Dedifferentiated amniotic fluid mesenchymal stem cell (primary cell): Measurements from ENCODE around the gene NFKBIA.
"Not testable (repeated sequence)": the region's sequence is repeated elsewhere in the genome, so short reads cannot be mapped to it uniquely, and the experiment has no call there.

Experiments used
- DNase-seq: peaks from one replicate; pipeline ENCODE4 v3.0.0-alpha.2; 2016; ENCODE audit errors: extremely low spot score

Gene NFKBIA

DNA sequence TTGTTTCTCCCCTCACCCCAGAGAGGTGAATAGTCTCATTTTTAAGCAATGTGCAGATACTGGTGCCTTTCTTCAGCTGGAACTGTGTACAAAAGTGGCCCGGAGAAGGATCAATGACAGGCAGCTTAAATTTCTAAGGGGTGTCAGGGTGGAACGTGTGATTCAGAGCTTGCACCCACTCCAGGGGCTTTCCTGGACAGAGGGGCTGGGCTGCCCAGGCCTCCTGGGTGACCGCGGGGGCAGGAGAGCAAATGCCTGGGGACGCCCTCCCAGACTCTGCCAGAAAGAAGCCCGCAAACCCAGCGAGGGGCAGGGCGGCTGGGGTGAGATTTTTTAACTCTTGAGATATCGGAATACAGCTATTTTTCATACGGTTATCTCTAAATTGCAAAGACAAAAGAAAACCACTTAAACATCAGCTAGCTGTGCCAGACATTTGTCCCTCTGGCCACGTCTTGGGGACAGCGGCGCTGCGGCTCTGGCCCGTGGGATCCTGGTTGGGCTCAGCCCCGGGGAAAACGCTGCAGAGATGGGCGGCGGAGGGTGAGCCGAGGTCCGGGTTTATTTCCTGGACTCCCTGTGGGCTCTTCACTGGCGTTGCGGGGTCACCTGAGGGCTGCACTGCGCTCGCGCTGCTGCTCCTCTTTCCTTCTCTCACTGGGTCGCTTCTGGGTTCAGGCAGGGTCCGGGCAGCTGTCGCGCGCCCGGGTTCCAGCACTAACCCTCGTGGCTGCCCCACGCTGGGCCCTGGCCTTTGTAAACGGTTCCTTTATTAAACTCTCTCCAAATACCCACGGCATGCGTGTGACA, 35.8 kb downstream of the NFKBIA start:
- DNase-seq, result no peak

DNA sequence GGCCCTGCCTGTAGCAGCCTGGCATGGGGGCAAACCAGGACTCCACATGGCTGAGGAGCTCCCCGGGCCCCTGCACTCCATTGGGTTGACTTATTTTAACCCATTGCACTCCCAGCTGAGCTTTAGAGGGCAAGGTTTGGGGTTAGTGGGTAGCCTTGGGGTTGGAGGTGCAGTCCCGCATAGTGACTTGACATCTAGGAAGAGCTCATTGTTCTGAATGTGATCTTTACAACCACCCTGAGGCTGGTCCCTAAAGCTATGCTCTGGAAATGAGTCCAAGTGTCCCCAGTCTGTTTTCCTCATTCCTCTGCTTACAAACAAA, 36.4 kb downstream of the NFKBIA start:
- no peak for DNase-seq

DNA sequence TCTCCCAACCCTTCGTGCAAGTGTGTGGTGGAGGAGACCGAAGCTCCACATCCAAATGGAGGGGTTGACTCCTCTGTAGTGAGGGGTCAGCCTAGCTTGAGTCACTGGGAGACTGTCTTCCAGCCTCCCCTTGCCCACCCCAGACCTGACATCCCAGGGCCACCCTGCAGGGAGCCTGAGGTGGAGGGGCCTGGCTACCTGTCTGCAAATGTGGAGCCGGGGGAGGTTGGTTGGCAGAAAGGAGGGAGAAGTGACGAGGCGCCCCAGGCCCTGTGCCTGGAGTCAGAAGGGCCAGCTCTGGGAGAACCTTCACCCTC, 37.5 kb downstream of the NFKBIA start:
- no peak for DNase-seq

DNA sequence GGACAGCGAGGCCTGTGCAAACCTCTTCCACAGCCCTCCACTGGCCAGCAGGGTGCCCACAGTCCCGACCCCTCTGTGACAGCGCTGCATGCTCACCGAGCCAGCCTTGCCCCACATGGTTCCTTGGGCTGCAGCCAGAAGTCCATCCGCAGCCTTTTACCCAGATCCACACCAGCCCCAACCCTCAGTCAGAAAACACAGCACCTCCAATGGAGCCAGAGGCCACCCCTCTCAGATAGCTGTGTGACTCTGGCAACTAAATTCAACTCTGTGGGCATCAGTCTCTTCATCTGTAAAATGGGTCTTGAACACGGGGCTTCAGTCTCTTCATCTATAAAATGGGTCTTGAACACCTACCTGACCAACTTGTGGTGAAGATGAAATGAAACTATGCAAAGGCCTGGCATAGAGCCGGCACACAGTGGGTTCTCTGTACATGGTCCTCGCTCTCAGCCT, 38.0 kb downstream of the NFKBIA start:
- DNase-seq, result no peak

DNA sequence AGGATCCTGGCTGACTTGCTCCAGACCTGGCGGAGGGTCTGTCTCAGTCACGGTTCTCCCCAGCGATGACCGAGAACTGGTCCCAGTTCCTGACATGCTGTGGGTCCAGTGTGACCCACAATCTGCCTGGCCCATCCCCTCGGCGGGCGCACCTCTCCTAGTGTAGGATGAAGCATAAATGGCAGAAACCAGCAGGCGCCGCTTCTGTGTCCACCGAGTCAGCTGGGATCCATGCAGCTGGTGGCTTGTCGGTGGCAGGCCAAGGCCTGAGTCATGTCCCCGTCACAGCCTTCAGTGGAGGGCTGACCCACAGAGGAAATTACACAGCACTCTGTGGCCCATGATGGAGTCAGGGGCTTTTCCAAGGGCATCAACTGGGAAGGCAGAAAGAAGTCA, 38.5 kb downstream of the NFKBIA start:
- no peak for DNase-seq

DNA sequence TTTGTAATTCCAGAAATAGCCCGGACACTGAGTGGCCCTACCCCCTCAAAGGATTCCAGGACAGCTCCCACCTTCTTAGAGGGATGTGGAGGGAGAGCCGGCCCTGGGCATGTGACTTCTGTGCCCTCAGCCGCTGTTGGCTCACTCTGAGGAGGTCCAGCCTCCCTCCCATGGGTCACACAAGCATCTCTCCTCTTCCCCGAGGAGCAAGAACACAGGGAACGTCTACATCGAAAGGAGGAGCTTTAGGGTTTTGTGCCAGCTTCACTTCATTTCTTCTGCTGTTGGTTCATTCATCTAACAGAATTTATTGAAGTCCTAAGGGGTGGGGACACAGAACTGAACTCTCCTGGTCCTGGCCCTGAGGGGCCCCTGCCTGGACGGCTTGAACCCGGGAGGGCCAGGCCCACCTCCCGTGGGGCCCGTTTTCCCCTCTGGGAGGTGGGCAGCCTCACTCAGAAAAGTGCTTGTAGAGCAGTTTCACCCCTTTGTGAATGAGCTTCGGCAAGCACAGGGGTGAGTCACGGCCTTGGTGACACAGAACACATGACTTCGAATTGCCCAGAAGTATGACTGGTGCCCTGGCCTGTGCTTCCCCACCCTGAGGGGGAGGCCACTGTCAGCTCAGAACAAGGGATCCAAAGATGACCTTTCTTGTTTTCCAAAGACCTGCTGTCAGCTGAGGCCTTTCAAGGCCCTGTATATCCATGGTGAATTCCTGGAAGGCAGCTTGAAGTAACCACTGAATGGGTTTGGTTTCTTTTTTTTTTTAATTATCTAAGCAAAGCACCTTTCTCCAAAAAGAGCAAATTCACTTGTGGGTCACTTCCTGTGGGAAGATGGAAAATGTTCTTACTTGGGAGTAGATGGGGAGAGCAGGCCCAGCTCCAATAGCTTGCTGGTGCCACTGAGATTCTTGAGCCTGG, 39.2 kb downstream of the NFKBIA start:
- peak; percentile 58 for DNase-seq

DNA sequence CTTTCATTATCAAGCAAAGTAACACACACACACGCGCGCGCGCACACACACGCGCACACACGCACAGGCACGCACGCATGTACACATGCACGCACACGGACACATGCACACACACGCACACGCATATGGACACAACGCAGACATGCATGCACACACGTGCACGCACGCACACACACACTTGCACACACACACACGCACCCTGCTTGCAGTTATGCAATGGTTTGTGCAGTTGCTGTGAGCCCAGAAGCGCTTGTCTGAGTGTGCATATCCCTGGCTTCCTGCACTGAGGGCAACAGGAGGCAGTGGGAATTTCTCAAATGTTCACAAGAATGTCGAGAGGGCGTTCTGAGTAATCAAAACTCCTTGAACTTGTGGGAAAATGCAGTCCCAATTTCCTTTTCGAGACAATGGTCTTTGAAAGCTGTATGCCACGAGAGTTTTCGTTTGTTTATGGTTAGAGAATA, 41.6 kb downstream of the NFKBIA start:
- no peak for DNase-seq

DNA sequence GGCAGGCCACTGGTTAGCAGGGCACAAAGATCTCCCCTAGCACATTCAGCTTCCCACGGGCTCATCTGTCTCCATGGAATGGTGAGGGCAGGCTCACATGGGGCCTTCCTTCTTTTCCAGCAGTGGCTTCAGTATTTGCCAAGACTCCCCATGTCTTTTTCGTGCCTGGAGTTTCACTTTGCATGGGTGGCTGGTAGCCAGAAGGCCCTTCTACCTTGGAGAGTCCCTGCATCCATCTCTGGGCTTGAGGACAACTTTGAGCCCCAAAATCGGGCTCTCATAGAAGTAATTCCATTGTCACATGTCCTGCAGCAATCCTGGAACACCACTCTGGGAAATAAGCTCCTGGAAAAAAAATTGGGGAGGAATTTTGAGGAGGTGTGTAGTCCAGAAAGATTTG, 42.1 kb downstream of the NFKBIA start:
- DNase-seq, result no peak

DNA sequence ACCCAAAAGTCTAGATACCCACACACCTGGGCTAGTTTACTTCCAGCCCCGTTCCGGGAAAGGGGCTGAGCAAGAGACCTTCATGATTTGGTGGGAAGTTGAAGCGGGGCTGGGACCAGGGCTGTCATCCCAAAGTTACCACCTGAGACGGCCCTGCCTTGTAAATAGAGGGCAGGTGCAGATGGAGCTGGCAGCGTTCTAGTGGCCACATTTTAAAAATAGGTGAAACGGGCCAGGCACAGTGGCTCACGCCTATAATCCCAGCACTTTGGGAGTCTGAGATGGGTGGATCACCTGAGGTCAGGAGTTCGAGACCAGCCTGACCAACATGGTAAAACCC, 43.4 kb downstream of the NFKBIA start:
- no peak for DNase-seq

DNA sequence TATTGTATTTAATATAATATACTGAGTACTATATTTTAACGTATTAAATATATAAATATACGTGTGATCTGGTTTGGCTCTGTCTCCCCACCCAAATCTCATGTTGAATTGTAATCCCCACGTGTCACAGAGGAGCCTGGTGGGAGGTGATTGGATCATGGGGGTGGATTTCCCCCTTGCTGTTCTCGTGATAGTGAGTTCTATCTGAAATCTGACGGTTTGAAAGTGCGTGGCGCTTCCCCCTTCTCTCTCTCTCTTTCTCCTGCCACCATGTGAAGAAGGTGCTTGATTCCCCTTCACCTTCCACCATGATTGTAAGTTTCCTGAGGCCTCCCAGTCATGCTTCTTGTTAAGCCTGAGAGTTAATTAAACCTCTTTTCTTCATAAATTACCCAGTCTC, 44.9 kb downstream of the NFKBIA start:
- not testable (repeated sequence) for DNase-seq

DNA sequence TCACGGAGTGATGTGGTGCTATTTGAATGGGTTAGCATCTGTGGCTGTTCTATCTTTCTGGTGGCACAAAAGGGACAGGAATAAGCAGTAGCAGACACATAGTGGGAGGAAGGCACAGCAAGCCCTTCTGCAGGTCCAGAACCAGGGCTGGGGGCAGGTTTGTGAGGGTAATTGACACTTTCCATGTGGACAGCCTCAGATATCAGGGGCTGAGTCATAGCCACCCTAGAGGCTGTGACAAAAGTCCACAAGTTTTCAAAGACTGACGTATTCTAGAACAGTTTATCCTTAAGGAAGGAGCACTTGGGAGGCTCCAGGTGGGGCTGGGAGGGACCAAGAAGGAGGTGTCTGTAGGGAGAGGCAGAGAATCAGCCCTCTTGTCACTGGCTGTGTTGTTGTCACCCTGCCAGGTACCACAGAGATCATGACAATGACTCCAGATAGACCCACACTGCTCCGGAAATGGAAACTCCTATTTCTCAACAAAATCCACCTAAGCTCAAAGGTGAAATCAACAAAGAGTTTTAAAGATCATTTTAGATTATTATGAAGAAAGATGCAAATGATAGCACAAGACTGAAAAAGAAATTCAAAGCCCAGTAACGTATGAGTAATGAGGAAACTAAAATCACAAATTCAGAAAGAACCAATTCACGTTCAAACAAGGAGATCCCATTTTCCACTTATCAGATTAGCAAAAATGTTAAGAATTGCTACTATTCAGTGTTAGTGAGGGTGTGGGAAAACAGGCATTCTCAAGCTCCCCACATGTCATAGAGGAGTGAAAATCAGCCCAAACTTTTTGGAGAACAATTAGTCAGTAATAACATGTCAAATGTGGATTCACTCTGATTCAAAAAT, 48.3 kb downstream of the NFKBIA start:
- DNase-seq, result peak; percentile 52

DNA sequence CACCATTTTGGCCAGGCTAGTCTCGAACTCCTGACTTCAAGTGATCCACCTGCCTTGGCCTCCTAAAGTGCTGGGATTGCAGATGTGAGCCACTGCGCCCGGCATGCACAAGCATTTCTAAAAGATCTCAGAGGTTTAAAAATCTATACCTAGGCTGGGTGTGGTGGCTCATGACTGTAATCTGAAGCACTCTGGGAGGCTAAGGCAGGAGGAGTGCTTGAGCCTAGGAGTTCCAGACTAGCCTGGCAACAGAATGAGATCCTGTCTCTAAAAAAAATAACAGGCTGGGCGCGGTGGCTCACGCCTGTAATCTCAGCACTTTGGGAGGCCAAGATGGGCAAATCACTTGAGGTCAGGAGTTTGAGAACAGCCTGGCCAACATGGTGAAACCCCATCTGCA, 49.3 kb downstream of the NFKBIA start:
- not testable (repeated sequence) for DNase-seq

DNA sequence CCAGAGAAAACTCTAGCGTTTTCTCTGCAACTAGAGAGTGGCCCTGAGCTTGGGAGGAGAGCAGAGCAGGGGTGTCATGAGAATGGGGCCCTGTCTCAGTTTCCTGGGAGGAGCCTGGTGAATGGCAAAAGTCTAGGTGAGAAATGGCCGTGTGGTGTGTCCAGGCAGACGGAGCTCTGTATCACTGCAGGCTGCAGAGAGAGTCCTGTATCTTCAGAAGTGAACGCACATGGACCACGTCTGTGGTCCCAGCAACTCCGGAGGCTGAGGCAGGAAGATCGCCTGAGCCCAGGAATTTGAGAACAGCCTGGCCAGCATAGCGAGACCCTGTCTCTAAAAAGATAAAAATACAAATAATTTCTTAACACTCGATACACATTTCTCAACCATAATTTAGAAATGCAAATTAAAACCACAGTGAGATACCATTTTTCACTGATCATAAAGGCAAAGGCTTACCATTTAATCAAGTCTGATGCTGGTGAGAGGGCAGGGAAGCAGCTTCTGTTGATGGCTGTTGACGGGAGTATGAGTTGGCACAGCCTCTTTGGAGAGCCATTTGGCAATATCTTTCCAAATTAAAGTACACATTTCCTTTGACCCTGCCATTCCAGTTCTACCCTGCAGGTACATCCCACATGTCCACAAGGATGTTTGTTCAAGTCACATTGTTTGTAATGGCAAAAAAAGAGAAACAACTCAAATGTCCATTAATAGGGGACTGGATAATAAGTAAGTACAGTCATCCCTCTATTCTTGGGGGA, 51.0 kb downstream of the NFKBIA start:
- no peak for DNase-seq

DNA sequence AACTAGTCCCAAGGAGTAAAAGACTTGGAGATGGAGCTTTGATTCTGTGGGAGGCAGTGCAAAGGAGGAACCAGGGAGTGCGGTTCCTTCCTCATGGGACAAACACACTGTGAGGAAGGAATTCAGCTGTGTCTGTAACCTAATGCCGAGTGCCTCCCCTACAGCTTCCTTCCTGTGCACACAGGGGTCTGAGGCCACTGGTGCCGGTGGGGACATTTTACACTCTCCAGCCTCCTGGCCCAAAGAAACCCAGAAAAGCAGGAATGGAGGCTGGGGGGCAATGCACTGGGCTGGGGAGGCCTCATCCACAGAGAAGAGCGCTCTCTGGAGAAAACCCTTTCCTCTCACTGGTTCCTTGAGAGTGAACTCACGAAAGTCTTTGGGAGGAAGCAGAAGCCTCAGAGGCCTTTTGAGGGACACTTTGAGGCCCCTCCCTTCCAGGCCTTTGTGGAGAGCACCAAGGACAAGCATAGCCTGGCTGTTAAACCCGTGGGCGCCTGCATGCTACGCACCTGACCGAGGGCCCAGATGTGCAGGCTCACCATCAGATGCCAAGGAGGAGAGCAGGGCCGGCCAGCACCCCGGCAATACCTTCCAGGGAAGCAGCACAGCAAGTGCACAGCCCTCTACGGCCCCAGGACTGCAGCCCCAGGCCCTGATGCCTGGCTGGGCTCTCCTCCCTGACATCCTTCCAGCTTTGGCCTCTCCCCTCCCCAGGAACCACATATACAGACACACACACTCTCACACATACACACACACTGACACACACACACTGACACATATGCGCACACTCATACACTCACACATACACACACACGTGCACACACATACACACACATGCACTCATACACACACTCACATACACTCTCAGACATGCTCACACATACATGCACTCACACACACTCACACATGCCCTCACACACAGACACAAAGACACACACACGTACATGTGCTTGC, 52.0 kb downstream of the NFKBIA start:
- no peak for DNase-seq

DNA sequence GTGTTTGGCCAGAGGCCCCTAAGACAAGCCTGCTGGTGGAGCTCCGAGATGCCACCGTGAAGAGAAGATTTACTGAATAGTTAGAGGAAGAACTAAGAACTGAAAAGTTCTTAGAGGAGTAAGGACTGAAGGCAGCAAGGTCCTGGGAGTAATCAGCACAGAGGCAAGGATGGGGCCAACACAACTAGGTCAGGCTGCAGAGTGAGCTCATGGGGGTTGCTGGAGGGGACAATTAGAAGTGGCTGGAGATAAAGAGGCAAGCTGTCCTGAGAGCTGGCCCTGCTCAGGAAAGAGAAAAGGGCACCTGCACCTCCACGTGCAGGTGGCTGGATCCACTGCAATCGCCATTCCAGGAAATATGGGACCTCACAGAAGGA, 52.7 kb downstream of the NFKBIA start:
- no peak for DNase-seq
